Thyroid gland (tissue), 4 donors: Measurements from ENCODE around the gene C11orf58.

Experiments used
- POLR2A ChIP-seq, 2 donors: fragments of 450-650 bp; IDR thresholded peaks; one replicate each; pipeline ENCODE4 v1.6.1; 2017; ENCODE audit warnings: antibody characterized with exemption in 2 of 2, mild to moderate bottlenecking in 2 of 2, moderate library complexity in 1 of 2
- TF ChIP-seq, protein P1 (sequence below), 6 experiments: fragments of 200-600 bp in 3 of 6; fragments of 450-650 bp in 3 of 6; sonication (generic) in 3 of 6; IDR thresholded peaks; one replicate each; pipeline ENCODE4 v1.5.1; 2016 to 2019; ENCODE audit warnings: antibody characterized with exemption in 6 of 6, mild to moderate bottlenecking in 2 of 6, inconsistent platforms in 1 of 6, moderate library complexity in 1 of 6

DNA sequence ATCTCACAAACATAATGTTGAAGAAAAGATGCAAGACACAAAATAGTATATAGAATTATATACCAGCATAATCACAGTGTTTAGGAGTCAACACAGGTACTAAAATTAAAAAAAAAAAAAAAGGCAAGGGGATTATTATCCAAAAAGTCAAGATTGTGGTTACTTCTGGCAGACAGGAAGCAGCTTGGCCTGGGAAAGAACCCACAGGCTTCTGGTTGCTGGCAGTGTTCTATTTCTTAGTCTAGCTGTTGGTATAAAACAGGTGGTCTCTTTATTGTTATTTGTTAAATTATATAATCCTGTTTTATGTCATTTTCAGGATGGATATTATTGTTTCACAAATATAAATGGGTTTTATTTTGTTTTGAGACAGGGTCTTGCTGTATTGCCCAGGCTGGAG is 54.0 kb downstream of the C11orf58 start:
- TF ChIP-seq, protein P1, sequence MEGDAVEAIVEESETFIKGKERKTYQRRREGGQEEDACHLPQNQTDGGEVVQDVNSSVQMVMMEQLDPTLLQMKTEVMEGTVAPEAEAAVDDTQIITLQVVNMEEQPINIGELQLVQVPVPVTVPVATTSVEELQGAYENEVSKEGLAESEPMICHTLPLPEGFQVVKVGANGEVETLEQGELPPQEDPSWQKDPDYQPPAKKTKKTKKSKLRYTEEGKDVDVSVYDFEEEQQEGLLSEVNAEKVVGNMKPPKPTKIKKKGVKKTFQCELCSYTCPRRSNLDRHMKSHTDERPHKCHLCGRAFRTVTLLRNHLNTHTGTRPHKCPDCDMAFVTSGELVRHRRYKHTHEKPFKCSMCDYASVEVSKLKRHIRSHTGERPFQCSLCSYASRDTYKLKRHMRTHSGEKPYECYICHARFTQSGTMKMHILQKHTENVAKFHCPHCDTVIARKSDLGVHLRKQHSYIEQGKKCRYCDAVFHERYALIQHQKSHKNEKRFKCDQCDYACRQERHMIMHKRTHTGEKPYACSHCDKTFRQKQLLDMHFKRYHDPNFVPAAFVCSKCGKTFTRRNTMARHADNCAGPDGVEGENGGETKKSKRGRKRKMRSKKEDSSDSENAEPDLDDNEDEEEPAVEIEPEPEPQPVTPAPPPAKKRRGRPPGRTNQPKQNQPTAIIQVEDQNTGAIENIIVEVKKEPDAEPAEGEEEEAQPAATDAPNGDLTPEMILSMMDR (IDR thresholded peaks at IDR 0.05): no peak
- no peak for TF ChIP-seq POLR2A (IDR thresholded peaks at IDR 0.05)
